HG03064 (cell line): ENCODE results near the gene MPRIP.

Source experiments
- ATAC-seq: cut with Tn5 transposase; IDR thresholded peaks from one replicate; pipeline ENCODE4 v1.9.1; 2021; ENCODE audit warnings: low read depth; ENCODE audit not compliant: unreplicated experiment

MPRIP gene

GRCh38 chr17:17200831-17201230 is 158.6 kb downstream of the MPRIP start:
- no peak for ATAC-seq

GRCh38 chr17:17201271-17201670 is 159.0 kb downstream of the MPRIP start:
- ATAC-seq = no peak

- no peak for ATAC-seq
These were observed 159.7 kb downstream of the MPRIP start for GRCh38 chr17:17201907-17202306.

- no peak for ATAC-seq
These were observed 161.0 kb downstream of the MPRIP start for GRCh38 chr17:17203173-17203730.

- ATAC-seq = no peak
These were observed 161.9 kb downstream of the MPRIP start for GRCh38 chr17:17204041-17204591.

GRCh38 chr17:17204635-17205231 is 162.5 kb downstream of the MPRIP start:
- ATAC-seq = no peak

- no peak for ATAC-seq
These were observed 163.3 kb downstream of the MPRIP start for GRCh38 chr17:17205368-17206123.

- ATAC-seq = no peak
These were observed 164.1 kb downstream of the MPRIP start, which contains the start of gene PLD6 for GRCh38 chr17:17206124-17206912. Gene PLD6, minus strand, starts transcription at chr17:17206333. Its CDS starts 47 bp downstream, at chr17:17206286.

GRCh38 chr17:17206913-17207335 is 164.7 kb downstream of the MPRIP start:
- no peak for ATAC-seq

- no peak for ATAC-seq
These were observed 165.7 kb downstream of the MPRIP start for GRCh38 chr17:17207998-17208397.

- ATAC-seq = no peak
These were observed 171.5 kb downstream of the MPRIP start for GRCh38 chr17:17213775-17214174.

- no peak for ATAC-seq
These were observed 172.6 kb downstream of the MPRIP start for GRCh38 chr17:17214646-17215436.

GRCh38 chr17:17215575-17215974 is 173.3 kb downstream of the MPRIP start:
- ATAC-seq = no peak

GRCh38 chr17:17216236-17216635 is 174.0 kb downstream of the MPRIP start:
- ATAC-seq = no peak

- no peak for ATAC-seq
These were observed 174.5 kb downstream of the MPRIP start for GRCh38 chr17:17216776-17217175.

- ATAC-seq = no peak
These were observed 175.7 kb downstream of the MPRIP start for GRCh38 chr17:17217995-17218394.

- ATAC-seq = no peak
These were observed 178.3 kb downstream of the MPRIP start for GRCh38 chr17:17220529-17220928.

- ATAC-seq = no peak
These were observed 179.1 kb downstream of the MPRIP start for GRCh38 chr17:17221329-17221728.

GRCh38 chr17:17223736-17224135 is 181.5 kb downstream of the MPRIP start:
- ATAC-seq = no peak

GRCh38 chr17:17224137-17224536 is 181.9 kb downstream of the MPRIP start:
- no peak for ATAC-seq
